Stimulated activated CD4-positive, alpha-beta T cell treated with anti-CD3 and anti-CD28 coated beads, Interleukin-12 subunit alpha, Interleukin-12 subunit beta, amount 100 ng/mL, for 48 hours (primary cell): ENCODE data around the gene ZC3H7B.
"Not testable (repeated sequence)": the region's sequence is repeated elsewhere in the genome, so short reads cannot be mapped to it uniquely, and the experiment has no call there.

Source experiments
- DNase-seq, 3 donors: peaks; one replicate each; pipeline ENCODE4 v3.0.0-alpha.2; 2020; ENCODE audit warnings: low read depth in 2 of 3, low spot score in 1 of 3

Gene ZC3H7B

DNA sequence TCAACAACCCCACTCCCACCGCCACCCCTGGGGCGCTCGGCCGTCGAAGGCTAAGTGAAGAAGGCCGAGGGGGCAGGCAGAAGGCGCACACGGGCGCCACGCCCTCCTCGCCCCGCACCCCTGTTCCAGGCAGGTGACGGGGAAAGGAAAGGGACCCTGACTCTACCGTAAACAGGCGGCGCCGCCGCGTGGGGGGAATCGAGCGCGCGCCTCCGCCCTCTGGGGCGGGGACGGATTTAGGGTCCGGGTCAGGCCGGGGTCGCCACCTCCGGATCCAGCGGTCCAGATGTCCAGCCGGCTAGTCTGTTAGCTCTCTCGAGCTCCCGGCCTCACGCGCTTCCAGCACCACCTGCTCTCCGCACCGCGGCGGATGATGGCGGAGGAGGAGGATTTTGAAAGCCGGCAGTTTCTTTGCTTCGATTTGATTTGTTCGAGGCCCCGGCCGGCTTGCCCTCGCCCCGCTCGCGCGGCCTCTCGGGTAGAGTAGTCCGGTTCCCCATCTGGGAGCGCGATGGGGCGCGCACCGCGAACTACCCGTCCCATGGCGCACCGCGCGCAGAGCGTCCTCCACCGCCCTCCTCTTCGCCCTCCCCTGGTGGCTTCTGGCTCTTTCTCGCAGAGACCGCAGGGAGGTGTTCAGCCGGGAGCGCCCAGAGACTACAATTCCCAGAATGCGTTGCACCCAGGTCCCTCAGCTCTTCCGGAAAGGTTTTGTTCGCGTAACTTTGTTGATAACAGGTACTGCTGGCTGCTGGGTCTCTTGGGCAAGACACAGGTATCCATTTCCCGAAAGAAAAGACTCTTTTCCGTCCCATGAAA lies 15.3 kb upstream of the ZC3H7B start, which contains the start of gene RANGAP1:
Gene RANGAP1 (minus strand): TSS at position 368 of the 819 bp plus-strand sequence. CDS start 5,143 bp downstream, outside the sequence.
- peak; percentile 94 to 98 (median 96) for DNase-seq

DNA sequence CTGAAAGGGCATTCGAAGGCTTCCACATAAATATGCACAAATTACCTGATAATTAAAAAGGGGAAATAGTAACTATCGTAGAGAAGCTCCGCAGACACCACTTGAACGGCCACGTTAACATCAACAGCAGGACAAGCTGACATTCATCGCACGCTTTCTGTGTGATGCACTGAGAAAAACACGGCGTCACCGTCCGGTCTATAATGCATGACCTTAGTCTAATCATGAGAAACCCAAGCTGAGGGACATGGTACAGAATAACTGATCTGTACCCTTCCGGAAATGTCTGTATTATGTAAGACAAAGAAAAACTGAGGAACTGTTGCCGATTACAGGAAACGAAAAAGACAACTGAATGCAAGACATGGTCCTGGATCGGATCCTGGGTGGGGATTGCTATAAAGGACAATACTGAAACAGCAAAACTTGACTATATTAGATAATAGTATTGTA lies 14.7 kb upstream of the ZC3H7B start:
- peak in 2 of 3 donors; percentile 28 to 30 for DNase-seq

DNA sequence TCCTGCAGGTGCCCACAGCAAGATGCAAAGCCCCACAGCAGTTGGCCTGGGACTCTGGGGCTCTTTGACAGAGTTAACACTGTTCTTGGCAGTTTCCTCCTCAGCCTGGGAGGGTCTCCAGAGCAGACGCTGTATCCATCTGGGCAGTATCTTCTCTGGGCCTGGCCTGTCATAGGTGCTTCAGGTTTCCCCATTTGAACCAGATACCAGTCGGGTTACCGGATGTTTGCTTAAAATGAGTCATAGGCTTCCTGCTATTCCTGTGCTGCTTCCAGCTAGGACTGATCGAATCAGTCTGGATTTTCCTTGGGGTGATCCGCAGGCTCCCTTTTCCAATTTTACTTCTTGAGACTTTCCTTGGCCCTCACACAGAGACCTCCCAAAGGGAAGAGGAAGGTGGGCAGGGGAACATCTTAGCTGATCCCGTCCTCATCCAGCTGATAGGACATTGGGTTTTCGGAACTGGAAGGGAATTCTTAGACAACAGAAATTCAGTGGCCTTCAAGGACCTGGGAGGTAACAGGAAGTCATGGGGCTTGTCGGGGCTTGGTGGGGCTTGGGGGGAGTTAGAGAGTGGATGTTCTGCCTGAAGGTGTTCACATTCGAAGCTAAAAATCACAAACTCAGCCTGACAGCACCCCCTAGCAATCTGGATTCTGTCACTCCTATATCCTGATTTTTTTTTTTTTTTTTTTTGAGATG lies 12.9 kb upstream of the ZC3H7B start:
- DNase-seq: no peak

DNA sequence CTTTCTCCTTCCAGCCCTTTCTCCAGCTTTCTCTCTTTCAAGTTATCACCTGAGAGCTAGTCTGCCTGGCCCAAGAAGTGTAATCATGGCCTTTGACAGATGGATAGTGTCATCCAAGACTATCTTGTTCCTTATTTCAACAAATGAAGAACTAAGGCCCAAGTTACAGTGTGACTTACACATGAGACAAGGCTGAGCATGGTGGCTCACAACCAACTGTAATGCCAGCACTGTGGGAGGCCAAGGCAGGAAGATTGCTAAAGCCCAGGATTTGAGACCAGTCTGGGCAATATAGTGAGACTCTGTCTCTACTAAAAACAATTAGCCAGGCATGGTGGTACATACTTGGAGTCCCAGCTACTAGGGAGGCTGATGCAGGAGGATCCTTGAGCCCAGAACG lies 11.7 kb upstream of the ZC3H7B start:
- DNase-seq: no peak

DNA sequence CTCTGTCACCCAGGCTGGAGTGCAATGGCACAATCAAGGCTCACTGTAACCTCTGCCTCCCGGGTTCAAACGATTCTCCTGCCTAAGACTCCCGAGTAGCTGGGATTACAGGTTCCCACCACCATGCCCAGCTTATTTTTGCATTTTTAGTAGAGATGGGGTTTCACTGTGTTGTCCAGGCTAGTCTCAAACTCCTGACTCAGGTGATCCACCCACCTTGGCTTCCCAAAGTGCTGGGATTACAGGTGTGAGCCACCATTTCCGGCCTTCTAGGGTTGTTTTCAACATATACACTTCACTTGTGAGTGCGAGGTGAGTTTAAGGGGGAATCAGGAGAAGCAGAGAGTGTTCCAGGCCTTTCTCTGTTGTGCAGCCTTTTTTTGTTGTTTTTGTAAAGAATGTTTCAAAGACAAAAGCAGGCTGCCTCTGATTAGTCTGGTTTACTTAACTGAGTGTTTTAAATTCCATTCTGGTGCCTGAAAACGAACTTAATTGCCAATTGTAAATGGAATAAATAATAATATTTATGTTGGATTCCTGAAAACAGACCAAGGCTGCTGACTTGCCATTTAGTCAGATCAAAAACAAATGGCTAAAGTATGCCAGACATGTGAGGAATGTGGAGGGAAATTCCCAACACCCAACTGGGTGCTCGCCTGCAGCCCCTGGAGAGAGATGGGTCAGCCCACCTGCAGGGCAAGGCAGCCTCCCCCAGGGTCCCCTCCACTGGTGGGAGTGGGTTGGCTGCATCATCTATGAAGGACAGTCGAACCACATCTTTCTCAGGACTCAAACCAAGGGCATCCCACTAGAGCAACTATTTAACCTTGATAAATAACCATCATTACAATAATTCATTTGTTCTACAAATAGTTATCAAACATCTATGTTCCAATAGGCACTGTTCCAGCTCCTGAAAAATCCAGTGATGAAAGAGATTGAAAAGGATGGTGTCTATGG lies 10.8 kb upstream of the ZC3H7B start:
- no peak for DNase-seq

DNA sequence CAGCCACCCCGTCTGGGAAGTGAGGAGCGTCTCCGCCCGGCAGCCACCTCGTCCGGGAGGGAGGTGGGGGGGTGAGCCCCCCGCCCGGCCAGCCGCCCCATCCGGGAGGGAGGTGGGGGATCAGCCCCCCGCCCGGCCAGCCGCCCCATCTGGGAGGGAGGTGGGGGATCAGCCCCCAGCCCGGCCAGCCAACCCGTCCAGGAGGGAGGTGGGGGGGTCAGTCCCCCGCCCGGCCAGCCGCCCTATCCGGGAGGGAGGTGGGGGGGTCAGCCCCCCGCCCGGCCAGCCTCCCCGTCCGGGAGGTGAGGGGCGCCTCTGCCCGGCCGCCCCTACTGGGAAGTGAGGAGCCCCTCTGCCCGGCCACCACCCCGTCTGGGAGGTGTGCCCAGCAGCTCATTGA lies 6.5 kb upstream of the ZC3H7B start:
- DNase-seq: not testable (repeated sequence)

DNA sequence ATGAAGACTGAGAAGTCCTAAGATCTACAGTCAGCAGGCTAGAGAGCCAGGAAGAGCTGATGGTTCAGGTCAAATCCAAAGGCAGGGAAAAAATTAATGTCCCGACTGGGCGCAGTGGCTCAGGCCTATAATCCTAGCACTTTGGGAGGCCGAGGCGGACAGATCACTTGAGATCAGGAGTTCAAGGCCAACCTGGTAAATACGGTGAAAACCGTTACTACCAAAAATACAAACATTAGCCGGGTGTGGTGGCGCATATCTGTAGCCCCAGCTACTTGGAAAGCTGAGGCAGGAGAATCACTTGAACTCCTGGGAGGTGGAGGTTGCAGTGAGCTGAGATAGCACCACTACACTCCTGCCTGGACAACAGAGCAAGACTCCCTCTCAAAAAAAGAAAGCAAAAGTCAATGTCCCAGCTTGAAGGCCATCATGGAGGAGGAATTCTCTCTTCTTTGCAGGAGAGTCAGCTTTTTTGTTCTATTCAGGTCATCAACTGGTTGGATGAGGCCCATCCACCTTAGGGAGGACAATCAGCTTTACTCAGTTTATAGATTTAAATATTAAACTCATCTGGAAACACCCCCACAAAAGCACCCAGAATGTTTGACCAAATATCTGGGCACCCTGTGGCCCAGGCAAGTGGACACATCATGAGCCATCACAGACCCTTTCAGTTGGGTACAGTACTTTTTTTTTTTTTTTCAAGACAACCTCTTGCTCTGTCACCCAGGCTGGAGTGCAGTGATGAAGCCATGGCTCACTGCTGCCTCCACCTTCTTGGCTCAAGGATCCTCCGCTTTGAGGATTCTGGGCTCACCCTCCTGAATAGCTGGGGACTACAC lies 4.3 kb upstream of the ZC3H7B start:
- DNase-seq: no peak

DNA sequence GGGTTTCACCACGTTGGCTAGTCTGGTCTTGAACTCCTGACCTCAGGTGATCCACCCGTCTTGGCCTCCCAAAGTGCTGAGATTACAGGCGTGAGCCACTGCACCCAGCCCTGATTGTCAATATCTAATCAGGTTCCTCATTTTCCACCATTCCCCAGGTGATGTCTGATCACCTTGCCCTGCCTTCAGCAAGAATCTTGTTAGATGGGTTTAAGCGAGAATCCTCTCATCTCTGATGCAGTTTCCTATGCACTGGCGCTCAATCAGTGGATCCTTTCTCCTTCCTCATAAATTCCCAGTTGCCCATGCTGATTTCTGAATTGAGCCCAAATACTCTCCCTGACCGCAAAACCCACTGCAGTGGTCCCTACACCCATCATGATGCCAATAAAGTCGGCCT lies 664 bp upstream of the ZC3H7B start:
- no peak for DNase-seq

DNA sequence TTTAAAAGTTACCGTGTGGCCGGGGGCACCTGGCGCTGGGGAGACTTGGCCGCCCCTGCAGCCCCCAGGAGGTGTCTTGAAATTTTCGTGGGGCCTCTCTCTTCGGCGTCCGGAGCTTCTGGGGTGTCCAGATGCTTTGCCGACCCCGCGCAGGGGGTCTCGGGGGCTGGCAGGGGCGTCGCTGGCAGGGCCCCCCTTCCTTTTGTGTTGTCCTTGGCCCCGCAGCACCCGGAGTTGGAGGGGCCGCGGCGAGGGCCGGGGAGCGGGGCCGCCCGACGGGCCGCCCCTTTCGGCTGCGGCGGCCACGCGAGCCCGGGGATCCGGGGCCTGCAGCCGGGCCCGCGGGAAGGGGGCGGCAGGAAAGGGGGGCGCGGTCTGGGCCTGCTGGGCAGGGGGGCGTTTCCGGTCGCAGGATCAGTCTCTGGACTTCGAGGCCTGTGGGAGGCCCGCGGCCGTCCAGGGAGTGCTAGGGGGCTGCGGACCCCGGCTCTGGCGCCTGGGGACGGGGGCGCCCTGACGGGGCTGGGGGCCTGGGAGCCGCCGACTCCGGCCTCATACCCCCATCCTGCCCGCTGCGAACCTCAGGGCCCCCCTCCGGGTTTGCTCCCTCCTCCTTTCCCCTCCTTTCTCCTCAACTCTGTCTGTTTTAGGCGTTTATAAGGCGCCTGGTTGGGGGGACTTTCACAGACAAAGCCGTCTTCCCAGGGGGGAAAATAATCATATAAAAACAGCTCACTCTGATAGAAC lies 869 bp downstream of the ZC3H7B start:
- no peak for DNase-seq

DNA sequence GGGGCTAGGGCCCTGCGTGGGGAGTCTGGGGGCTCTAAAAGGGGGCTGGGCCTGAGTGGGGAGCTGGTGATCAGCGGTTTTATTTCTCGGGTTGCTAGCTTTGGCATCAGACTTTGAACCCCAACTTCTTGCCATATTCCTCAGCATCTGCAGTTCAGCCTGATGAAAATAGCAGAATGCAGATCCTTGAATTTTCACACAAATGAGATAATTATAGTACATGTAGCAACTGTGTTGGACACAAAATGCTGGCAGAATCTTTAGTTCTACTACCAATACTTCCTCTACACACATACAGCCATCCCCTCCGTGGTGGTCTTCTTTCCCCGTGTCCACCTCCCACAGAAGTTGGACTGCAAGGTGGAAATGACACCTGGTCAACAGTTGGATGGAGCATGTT lies 1.5 kb downstream of the ZC3H7B start:
- no peak for DNase-seq

DNA sequence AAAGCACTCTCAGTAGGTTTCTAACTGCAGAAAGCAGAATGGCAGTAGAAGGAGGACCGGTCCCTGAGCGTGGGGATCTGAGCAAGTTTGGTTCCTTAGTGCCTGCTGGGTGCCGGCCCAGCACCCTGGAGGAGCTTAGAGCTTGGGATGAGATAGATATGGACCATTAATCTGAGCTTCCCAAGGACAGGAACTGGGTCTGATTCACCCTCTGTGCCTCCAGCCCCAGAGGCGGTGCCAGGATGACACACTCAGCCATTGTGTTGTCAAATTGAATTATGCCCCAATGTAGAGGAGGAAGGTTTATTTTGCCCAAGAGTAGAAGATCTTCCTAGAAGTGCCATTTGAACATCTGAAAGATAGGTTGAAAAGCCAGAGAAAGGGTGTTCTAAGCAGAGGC lies 4.3 kb downstream of the ZC3H7B start:
- no peak for DNase-seq

DNA sequence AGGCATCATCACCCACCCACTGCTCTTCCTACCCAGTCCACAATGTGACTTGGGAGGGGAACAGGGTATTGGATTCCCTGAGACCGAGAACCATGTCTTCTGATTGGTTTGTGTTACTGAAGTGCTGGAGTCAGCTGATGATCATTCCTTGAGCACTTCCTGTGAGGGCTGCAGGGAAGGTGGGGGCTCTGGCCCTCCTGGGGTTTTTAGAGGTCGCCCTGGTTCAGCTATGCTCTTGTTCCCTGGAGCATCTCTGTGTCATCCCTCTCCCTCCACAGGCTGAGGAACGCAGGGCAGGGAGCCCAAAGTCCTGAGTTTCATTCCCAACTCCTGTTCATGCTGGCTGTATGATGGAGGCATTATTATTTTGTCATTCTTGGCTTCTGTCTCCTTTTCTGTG lies 6.7 kb downstream of the ZC3H7B start:
- no peak for DNase-seq

DNA sequence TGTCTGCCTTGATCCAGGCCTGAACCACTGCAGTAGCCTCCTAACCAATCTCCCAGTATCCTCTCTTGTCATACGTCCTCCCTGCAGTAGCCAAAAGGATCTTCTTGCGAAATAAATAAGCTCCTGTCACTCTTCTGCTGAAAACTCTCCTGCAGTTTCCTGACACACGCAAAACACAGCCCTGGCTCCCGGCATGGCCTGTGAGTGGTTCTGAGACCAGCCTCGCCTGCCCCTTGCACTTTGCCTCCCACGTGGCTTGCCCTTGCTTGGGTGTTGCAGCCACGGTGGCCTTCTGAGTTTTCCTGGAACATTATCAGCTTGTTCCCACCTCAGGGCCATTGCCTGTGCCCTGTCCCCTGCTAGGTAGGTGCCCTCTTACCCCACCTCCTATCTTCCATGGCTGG lies 7.2 kb downstream of the ZC3H7B start:
- no peak for DNase-seq

DNA sequence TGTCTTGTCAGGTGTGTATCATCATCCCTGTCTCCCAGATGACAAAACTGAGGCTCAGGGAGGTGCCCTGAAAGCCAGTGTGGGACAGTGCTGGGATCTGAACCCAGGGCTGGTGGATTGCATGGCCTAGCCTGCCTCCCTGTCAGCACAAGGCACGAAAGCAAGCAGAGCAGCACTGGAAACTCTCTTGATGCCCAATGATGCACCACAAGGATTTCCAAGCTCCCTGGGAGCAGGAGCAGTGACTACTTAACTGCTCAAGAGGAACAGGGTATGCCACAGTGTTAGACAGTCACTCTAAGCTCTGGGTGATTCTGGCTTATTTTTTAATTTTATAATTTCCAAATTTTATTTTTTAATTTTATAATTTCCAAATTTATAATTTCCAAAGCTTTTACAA lies 9.0 kb downstream of the ZC3H7B start:
- DNase-seq: no peak

DNA sequence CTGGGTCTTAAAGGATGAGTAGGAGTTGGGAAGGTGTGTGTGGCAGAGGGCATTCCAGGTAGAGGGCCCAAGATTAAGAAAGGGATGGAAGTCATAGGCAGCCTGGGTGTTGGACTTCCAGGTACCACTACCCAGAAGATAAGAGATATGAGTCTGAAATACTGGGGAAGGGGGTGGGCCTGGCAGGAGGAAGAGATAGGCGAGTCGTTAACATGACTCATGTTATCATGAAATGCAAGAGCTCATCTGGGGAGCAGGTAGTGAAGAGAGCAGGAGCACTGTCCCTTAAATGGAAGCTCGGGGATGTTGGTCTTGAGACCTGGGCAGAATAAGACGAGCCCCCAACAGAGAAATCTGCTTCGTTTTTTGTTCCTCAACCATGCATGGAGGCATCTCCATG lies 10.2 kb downstream of the ZC3H7B start:
- DNase-seq: no peak

DNA sequence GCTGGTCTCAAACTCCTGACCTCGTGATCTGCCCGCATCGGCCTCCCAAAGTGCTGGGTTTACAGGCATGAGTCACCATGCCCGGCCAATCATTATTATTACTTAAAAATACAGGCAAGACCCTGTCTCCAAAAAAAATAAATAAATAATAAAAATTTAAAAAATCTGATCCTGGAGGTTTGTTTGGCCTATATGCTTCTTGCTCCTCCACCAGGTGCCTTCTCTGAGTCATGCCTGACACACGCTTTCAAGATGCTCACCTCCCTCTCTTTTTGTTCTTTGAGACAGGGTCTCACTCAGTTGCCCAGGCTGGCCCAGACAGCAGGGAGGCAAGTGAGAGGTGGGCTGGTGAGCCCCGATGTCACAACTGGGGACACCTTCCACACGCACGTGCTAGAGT lies 13.5 kb downstream of the ZC3H7B start:
- DNase-seq: no peak

DNA sequence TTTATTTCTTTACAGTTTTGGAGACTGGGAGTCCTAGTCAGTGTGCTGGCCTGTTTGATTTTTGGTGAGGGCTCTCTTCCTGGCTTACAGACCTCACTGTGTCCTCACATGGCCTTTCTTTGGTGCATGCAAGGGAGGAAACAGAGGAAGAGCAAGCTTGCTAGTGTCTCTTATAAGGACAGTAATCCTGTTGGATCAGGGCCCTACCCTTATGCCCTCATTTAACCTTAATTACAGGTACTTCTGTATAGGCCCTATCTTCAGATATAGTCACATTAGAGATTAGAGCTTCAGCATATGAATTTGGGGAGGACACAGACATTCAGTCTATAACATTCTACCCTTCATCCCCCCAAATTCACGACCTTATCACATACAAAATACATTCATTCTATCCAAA lies 14.3 kb downstream of the ZC3H7B start:
- no peak for DNase-seq

DNA sequence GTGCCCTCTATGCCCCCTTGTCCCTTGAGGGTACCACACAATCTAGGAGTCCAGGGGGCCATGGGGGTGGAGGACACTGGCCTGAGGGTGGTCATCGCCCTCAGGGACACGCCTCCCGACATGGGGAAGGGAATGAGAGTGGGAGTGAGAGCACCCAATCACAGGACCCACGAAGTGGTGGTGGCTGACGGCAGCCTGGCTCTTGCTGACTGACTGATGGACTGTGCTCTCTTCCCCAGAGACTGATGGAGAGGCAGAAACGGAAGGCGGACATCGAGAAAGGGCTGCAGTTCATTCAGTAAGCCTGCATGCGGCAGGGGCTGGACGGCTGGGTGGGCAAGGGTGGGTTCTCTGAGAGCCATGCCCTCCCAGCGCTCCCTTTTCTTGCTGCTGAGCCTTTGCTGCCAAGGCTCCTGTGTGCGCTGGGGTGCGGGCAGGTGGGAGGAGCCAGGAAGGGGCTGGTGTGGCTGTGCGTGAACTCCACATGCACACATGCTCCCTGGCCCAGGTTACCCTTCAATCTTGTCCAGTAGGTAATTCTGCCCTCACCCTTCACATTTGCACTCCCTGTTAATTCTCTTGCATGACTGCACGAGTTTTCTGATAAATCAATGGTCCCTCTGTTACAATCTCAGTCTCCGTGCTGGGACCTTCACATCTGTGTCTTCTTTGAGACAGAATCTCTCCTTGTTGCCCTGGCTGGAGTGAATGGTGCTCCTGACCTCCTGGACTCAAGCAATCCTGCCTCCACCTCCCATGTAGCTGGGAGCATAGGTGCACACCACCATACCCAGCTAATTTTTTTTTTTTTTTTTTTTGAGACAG lies 19.3 kb downstream of the ZC3H7B start:
- DNase-seq: no peak
